Measurements from ENCODE around the gene TMPRSS2. TPM values are rescaled to one million over a fixed set of nuclear protein-coding genes. Genes with fewer than 3 reads are reported as not detected.

TMPRSS2 gene
- total RNA-seq, 1 donor from 2014 or later: 0.84 TPM

- DNase-seq (ENCODE audit: low read depth) (no peak), FAIRE-seq (no peak)
- Histone ChIP-seq H3K4me1 (ENCODE audit: insufficient read depth, low read length) (no peaks in the 10 kb centered on the region), H3K4me2 (ENCODE audit: low read length) (no peak overlapping the region), H3K9ac (ENCODE audit: low read length) (no peak overlapping the region), H3K27ac (ENCODE audit: low read depth, low read length) (no peak overlapping the region), H3K4me3 (ENCODE audit: insufficient read depth, low read depth, low read length) (no peak overlapping the region), H2AFZ (ENCODE audit: low read depth, low read length) (no peak overlapping the region), H3K79me2 (ENCODE audit: insufficient read depth, low read length) (no peaks in the 10 kb centered on the region), H4K20me1 (ENCODE audit: insufficient read depth, low read length) (no peaks in the 10 kb centered on the region), H3K9me3 (ENCODE audit: insufficient read depth, low read depth, low read length) (no peaks in the 10 kb centered on the region), H3K36me3 (ENCODE audit: insufficient read depth, low read length) (no peaks in the 10 kb centered on the region), H3K27me3 (ENCODE audit: insufficient read depth, low read length) (peaks cover 8% of the 10 kb centered on the region)
- TF ChIP-seq CTCF (IDR thresholded peaks at IDR 0.05; ENCODE audit: insufficient read depth, low read depth, low read length) (no peak), EZH2 (IDR thresholded peaks at IDR 0.05; ENCODE audit: insufficient read depth, low read length) (no peak)
- peaks cover 2% of the 10 kb centered on the region for H3K27me3 Mint-ChIP-seq (ENCODE audit: low read depth, unreplicated experiment)
- H3K36me3 Mint-ChIP-seq (ENCODE audit: low read depth, unreplicated experiment): peaks cover 44% of the 10 kb centered on the region
- no peak overlapping the region for H3K27ac Mint-ChIP-seq (ENCODE audit: unreplicated experiment)
- H3K9me3 Mint-ChIP-seq (ENCODE audit: unreplicated experiment): peaks cover 8% of the 10 kb centered on the region
- peak overlapping the region; percentile 74 for H3K4me3 Mint-ChIP-seq (ENCODE audit: unreplicated experiment)
- H3K4me1 Mint-ChIP-seq (ENCODE audit: low read depth, unreplicated experiment): peaks cover 31% of the 10 kb centered on the region
These were observed 76.0 kb downstream of the TMPRSS2 start for GRCh38 chr21:41431788-41432548.

DNA sequence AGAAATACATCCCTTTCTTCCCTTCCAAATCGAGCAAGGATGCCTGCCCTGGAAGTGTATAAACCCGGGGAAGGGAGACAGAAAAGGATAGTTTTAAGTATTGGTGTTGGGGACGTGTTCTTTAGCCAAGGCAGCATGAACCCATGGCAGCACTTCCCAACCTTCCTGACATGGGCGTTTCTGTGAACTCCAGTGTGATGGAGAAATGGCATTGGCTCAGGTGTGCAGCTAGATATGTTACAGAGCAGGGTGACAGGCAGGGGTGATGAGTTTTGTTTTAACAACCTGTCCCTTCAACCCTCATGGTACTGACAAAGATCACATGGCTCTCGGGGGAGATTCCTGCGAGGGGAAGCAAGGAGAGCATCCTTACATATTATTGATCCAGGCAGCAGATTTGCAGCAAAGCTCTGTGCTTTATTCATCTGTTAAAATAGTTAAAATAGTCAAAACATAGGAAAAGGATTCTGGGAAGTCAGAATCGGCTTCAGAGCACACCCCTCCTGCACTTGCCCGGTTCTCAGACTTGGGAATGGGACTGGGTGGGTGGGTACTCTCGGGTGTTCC lies 78.0 kb downstream of the TMPRSS2 start:
- Histone ChIP-seq H3K9me3 (ENCODE audit: insufficient read depth, low read depth, low read length) (no peaks in the 10 kb centered on the region), H3K4me3 (ENCODE audit: insufficient read depth, low read depth, low read length) (no peak overlapping the region), H3K4me2 (ENCODE audit: low read length) (no peak overlapping the region), H3K9ac (ENCODE audit: low read length) (no peak overlapping the region), H3K27ac (ENCODE audit: low read depth, low read length) (no peak overlapping the region), H3K27me3 (ENCODE audit: insufficient read depth, low read length) (peaks cover 10% of the 10 kb centered on the region), H3K4me1 (ENCODE audit: insufficient read depth, low read length) (peaks cover 9% of the 10 kb centered on the region), H3K36me3 (ENCODE audit: insufficient read depth, low read length) (no peaks in the 10 kb centered on the region), H2AFZ (ENCODE audit: low read depth, low read length) (no peak overlapping the region), H3K79me2 (ENCODE audit: insufficient read depth, low read length) (no peaks in the 10 kb centered on the region), H4K20me1 (ENCODE audit: insufficient read depth, low read length) (no peaks in the 10 kb centered on the region)
- no peak for FAIRE-seq
- peaks cover 2% of the 10 kb centered on the region for H3K27me3 Mint-ChIP-seq (ENCODE audit: low read depth, unreplicated experiment)
- H3K36me3 Mint-ChIP-seq (ENCODE audit: low read depth, unreplicated experiment): peaks cover 32% of the 10 kb centered on the region
- peaks cover 35% of the 10 kb centered on the region for H3K4me1 Mint-ChIP-seq (ENCODE audit: low read depth, unreplicated experiment)
- H3K4me3 Mint-ChIP-seq (ENCODE audit: unreplicated experiment): peak overlapping the region; percentile 66
- DNase-seq (ENCODE audit: low read depth): no peak
- H3K9me3 Mint-ChIP-seq (ENCODE audit: unreplicated experiment): no peaks in the 10 kb centered on the region
- no peak overlapping the region for H3K27ac Mint-ChIP-seq (ENCODE audit: unreplicated experiment)
- TF ChIP-seq CTCF (IDR thresholded peaks at IDR 0.05; ENCODE audit: insufficient read depth, low read depth, low read length) (no peak), EZH2 (IDR thresholded peaks at IDR 0.05; ENCODE audit: insufficient read depth, low read length) (no peak)

- H3K9ac ChIP-seq (ENCODE audit: low read length): no peak overlapping the region
- H3K27ac ChIP-seq (ENCODE audit: low read depth, low read length): no peak overlapping the region
- peaks cover 9% of the 10 kb centered on the region for H3K4me1 ChIP-seq (ENCODE audit: insufficient read depth, low read length)
- Mint-ChIP-seq H3K4me1 (ENCODE audit: low read depth, unreplicated experiment) (peaks cover 34% of the 10 kb centered on the region), H3K4me3 (ENCODE audit: unreplicated experiment) (peak overlapping the region; percentile 91), H3K9me3 (ENCODE audit: unreplicated experiment) (no peaks in the 10 kb centered on the region), H3K27me3 (ENCODE audit: low read depth, unreplicated experiment) (peaks cover 2% of the 10 kb centered on the region), H3K36me3 (ENCODE audit: low read depth, unreplicated experiment) (peaks cover 30% of the 10 kb centered on the region), H3K27ac (ENCODE audit: unreplicated experiment) (no peak overlapping the region)
- FAIRE-seq (no peak), DNase-seq (ENCODE audit: low read depth) (no peak)
- H4K20me1 ChIP-seq (ENCODE audit: insufficient read depth, low read length): no peaks in the 10 kb centered on the region
- H2AFZ ChIP-seq (ENCODE audit: low read depth, low read length): no peak overlapping the region
- no peaks in the 10 kb centered on the region for H3K36me3 ChIP-seq (ENCODE audit: insufficient read depth, low read length)
- H3K4me3 ChIP-seq (ENCODE audit: insufficient read depth, low read depth, low read length): no peak overlapping the region
- no peaks in the 10 kb centered on the region for H3K79me2 ChIP-seq (ENCODE audit: insufficient read depth, low read length)
- no peaks in the 10 kb centered on the region for H3K9me3 ChIP-seq (ENCODE audit: insufficient read depth, low read depth, low read length)
- peaks cover 10% of the 10 kb centered on the region for H3K27me3 ChIP-seq (ENCODE audit: insufficient read depth, low read length)
- H3K4me2 ChIP-seq (ENCODE audit: low read length): no peak overlapping the region
- TF ChIP-seq CTCF (IDR thresholded peaks at IDR 0.05; ENCODE audit: insufficient read depth, low read depth, low read length): no peak
- TF ChIP-seq EZH2 (IDR thresholded peaks at IDR 0.05; ENCODE audit: insufficient read depth, low read length): no peak
These were observed 78.7 kb downstream of the TMPRSS2 start for GRCh38 chr21:41429305-41429704.
